A673 (cell line): ENCODE measurements around the gene FBXW4.

Experiments used
- EZH2 ChIP-seq: fragments of 200-600 bp; sonication (generic); IDR thresholded peaks from 2 replicates; pipeline ENCODE4 v1.6.1; 2017; ENCODE audit warnings: borderline replicate concordance, low read depth, mild to moderate bottlenecking, mixed read lengths, antibody characterized with exemption, low read length; ENCODE audit not compliant: poor library complexity, severe bottlenecking
- TF ChIP-seq, protein P1 (sequence below): fragments of 300-800, 200-600 bp; sonication (generic); conservative IDR thresholded peaks from 2 replicates; pipeline ENCODE4 v1.5.1; 2017; ENCODE audit warnings: low read depth, mild to moderate bottlenecking, antibody characterized with exemption, low read length, moderate library complexity, mixed read lengths

DNA sequence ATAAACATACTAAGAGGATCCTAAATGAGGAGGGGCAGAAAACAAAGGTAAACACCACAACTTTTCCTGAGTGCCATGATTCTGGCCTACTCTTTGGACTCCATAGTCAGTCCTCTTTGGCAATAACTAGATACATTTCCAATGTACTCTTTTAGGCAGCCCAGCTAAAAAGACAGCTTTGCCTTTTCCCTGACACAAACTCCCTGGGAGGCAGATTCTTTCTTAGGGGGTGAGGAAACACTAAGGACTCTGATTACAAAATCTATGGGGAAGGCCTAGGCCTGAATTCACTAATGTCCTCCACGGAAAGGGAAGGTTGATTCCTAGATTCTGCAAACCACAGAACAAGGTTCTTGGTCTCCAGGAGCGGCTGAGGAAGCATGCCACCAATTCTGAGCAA is 25.8 kb downstream of the FBXW4 start:
- TF ChIP-seq, protein P1, sequence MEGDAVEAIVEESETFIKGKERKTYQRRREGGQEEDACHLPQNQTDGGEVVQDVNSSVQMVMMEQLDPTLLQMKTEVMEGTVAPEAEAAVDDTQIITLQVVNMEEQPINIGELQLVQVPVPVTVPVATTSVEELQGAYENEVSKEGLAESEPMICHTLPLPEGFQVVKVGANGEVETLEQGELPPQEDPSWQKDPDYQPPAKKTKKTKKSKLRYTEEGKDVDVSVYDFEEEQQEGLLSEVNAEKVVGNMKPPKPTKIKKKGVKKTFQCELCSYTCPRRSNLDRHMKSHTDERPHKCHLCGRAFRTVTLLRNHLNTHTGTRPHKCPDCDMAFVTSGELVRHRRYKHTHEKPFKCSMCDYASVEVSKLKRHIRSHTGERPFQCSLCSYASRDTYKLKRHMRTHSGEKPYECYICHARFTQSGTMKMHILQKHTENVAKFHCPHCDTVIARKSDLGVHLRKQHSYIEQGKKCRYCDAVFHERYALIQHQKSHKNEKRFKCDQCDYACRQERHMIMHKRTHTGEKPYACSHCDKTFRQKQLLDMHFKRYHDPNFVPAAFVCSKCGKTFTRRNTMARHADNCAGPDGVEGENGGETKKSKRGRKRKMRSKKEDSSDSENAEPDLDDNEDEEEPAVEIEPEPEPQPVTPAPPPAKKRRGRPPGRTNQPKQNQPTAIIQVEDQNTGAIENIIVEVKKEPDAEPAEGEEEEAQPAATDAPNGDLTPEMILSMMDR, result no peak
- TF ChIP-seq EZH2, result no peak
